Osteoblast (primary cell): ENCODE measurements around the gene SLC41A3. TPM values are rescaled to one million over a fixed set of nuclear protein-coding genes. Genes with fewer than 3 reads are reported as not detected.

Experiments
- DNase-seq: peaks from one replicate; pipeline ENCODE4 v3.0.0; 2011; ENCODE audit warnings: low spot score, mixed read lengths; ENCODE audit not compliant: insufficient read length; ENCODE audit errors: missing footprints
- H2AFZ ChIP-seq: 2 replicates; pipeline ENCODE4 v1.6.0; 2011; ENCODE audit warnings: mild to moderate bottlenecking, low read length
- H3K27ac ChIP-seq: 2 replicates; pipeline ENCODE4 v1.5.1; 2011; ENCODE audit warnings: mild to moderate bottlenecking, low read depth, low read length, moderate library complexity
- H3K27me3 ChIP-seq: 2 replicates; pipeline ENCODE4 v1.6.0; 2012; ENCODE audit warnings: mild to moderate bottlenecking, control low read depth, inconsistent platforms, low read length, moderate library complexity; ENCODE audit not compliant: insufficient read depth
- H3K36me3 ChIP-seq: 2 replicates; pipeline ENCODE4 v1.5.1; 2011; ENCODE audit warnings: mild to moderate bottlenecking, low read length, control low read depth, moderate library complexity; ENCODE audit not compliant: insufficient read depth
- H3K4me1 ChIP-seq: 2 replicates; pipeline ENCODE4 v1.5.1; 2011; ENCODE audit warnings: mild to moderate bottlenecking, low read length, control low read depth, moderate library complexity; ENCODE audit not compliant: insufficient read depth
- H3K4me2 ChIP-seq: 2 replicates; pipeline ENCODE4 v1.6.0; 2011; ENCODE audit warnings: mild to moderate bottlenecking, low read length; ENCODE audit not compliant: insufficient read depth
- H3K4me3 ChIP-seq: fragments of 200-600 bp; sonication (generic); 3 replicates; pipeline ENCODE4 v1.5.1; 2012; ENCODE audit warnings: mild to moderate bottlenecking, low read length, inconsistent platforms; ENCODE audit not compliant: insufficient read depth
- H3K79me2 ChIP-seq: 2 replicates; pipeline ENCODE4 v1.6.0; 2012; ENCODE audit warnings: mild to moderate bottlenecking, low read length, control low read depth, inconsistent platforms; ENCODE audit not compliant: insufficient read depth
- H3K9me3 ChIP-seq: 2 replicates; pipeline ENCODE4 v1.5.1; 2011; ENCODE audit warnings: low read depth, low read length, control low read depth
- H4K20me1 ChIP-seq: 2 replicates; pipeline ENCODE4 v1.6.0; 2012; ENCODE audit warnings: mild to moderate bottlenecking, low read length, control low read depth; ENCODE audit not compliant: insufficient read depth
- total RNA-seq: library from RNA; depleted of rRNA; stranded (reverse); fragments of >200 nt; gene quantifications from 2 replicates; pipeline ENCODE4 v1.2.3, GENCODE V29; 2012
- TF ChIP-seq, protein P1 (sequence below): IDR thresholded peaks from 2 replicates; pipeline ENCODE4 v1.5.1; 2011; ENCODE audit warnings: mild to moderate bottlenecking, low read depth, low read length, moderate library complexity; ENCODE audit errors: extremely low read depth

Gene SLC41A3
- total RNA-seq, 1 donor, result 59.4 TPM

DNA sequence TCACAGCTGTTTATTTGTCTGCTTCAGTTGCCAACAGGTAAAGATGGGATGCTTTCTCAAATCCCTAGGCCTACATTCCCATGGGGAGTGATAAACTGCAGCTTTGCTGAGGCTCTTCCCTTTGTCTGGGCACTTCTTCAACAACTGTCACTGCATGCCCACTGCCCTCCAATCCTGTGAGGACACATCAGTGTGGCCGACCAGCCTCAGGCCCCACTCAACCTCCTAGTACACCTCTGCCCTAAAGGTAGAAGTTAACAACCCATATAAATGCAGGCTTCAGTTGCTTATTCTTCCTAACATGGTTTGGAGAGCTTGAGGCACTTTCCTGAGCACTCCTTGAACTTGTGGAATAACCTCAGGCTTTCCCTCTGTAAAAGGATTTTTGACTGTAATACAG is 65.4 kb downstream of the SLC41A3 start:
- Histone ChIP-seq H3K4me3 (no peak overlapping the region), H3K4me2 (no peak overlapping the region), H3K4me1 (peaks cover 3% of the 10 kb centered on the region), H3K79me2 (no peaks in the 10 kb centered on the region), H3K27ac (no peak overlapping the region), H3K36me3 (no peaks in the 10 kb centered on the region), H2AFZ (no peak overlapping the region), H4K20me1 (no peaks in the 10 kb centered on the region), H3K27me3 (no peaks in the 10 kb centered on the region), H3K9me3 (no peaks in the 10 kb centered on the region)
- DNase-seq, result no peak
- TF ChIP-seq, protein P1, sequence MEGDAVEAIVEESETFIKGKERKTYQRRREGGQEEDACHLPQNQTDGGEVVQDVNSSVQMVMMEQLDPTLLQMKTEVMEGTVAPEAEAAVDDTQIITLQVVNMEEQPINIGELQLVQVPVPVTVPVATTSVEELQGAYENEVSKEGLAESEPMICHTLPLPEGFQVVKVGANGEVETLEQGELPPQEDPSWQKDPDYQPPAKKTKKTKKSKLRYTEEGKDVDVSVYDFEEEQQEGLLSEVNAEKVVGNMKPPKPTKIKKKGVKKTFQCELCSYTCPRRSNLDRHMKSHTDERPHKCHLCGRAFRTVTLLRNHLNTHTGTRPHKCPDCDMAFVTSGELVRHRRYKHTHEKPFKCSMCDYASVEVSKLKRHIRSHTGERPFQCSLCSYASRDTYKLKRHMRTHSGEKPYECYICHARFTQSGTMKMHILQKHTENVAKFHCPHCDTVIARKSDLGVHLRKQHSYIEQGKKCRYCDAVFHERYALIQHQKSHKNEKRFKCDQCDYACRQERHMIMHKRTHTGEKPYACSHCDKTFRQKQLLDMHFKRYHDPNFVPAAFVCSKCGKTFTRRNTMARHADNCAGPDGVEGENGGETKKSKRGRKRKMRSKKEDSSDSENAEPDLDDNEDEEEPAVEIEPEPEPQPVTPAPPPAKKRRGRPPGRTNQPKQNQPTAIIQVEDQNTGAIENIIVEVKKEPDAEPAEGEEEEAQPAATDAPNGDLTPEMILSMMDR, result no peak

DNA sequence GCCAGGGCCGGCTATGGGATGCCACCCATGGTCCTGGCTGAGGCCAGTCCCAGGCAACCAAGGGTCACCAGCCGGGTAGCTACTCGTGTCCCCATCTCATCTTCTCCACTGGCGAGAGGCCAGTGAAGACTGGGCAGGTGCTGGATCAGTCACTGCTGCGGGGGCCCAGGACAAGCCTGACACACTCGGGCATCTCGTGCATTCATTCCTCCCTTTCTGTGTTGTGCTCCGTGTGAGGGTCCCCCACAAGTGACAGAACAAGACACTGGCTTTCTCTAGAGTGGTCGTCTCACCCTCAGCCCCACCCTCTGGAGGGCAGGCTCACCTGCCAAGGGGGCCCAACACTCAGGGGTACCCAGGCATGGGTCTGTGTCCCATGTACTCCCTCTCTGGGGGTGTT is 66.6 kb downstream of the SLC41A3 start:
- H3K79me2 ChIP-seq, result no peaks in the 10 kb centered on the region

DNA sequence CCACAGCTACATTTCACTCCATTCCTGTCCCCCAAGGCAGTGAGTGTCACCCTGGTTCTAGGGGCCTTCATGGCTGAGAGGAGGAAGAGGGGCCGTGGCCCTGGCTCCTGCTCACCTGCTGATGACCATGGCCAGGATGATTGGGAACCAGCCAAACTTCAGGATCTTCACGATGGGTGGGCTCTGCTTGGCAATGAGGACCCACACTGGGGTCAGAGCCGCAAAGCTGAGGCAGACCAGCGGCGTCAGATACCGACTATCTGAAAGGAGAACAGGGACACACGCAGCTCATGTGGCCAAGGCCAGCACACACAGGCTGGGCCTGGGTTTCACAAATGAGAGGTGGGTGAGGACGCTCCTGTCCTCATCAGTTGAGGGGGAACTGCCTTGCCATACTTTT is 67.3 kb downstream of the SLC41A3 start:
- Histone ChIP-seq H4K20me1 (no peaks in the 10 kb centered on the region), H2AFZ (no peak overlapping the region), H3K4me3 (no peak overlapping the region), H3K27ac (no peak overlapping the region), H3K79me2 (no peaks in the 10 kb centered on the region), H3K36me3 (peaks cover 3% of the 10 kb centered on the region), H3K9me3 (no peaks in the 10 kb centered on the region), H3K27me3 (no peaks in the 10 kb centered on the region), H3K4me2 (no peak overlapping the region), H3K4me1 (peaks cover 3% of the 10 kb centered on the region)
- no peak for DNase-seq
- TF ChIP-seq, protein P1, result no peak

More for the DNA sequence above, 66.6 kb downstream of the SLC41A3 start:
- Histone ChIP-seq H2AFZ (no peak overlapping the region), H3K4me1 (peaks cover 3% of the 10 kb centered on the region), H3K36me3 (no peaks in the 10 kb centered on the region), H3K27me3 (no peaks in the 10 kb centered on the region), H3K27ac (no peak overlapping the region), H3K4me3 (no peak overlapping the region), H4K20me1 (no peaks in the 10 kb centered on the region), H3K4me2 (no peak overlapping the region), H3K9me3 (no peaks in the 10 kb centered on the region)
- TF ChIP-seq, protein P1, result no peak
- no peak for DNase-seq

DNA sequence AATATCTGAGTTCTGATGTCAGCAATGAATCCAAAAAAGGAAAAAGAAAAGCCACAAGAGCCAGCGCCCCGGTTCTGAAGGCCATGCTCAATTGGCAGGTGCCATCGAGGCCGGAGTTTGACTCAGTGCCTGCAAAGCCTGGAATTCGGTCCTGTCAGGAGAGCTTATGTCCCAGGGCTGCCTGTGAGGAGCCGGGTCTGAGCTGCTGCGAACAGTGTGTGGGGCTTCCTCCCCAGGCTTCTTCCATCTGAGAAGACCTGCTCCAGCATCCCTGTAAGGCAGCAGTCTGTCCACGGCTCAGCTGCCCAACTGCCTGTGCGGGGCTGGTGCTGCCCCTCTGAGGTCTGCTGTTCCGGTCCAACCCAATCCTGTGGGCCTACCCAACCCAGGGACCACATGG is 68.8 kb downstream of the SLC41A3 start:
- Histone ChIP-seq H3K9me3 (no peaks in the 10 kb centered on the region), H3K4me3 (no peak overlapping the region), H3K27me3 (no peaks in the 10 kb centered on the region), H3K36me3 (peaks cover 3% of the 10 kb centered on the region), H3K4me2 (no peak overlapping the region), H3K4me1 (peaks cover 3% of the 10 kb centered on the region), H3K79me2 (no peaks in the 10 kb centered on the region), H2AFZ (no peak overlapping the region), H3K27ac (no peak overlapping the region), H4K20me1 (no peaks in the 10 kb centered on the region)
- no peak for DNase-seq
- TF ChIP-seq, protein P1, result no peak
